Stimulated activated CD8-positive, alpha-beta memory T cell treated with anti-CD3 and anti-CD28 coated beads, Interleukin-7, amount 100 ng/mL, for 48 hours (primary cell): ENCODE results near the gene MEGF9.

Experiments used
- DNase-seq, 2 donors: peaks; one replicate each; pipeline ENCODE4 v3.0.0-alpha.2; 2020; ENCODE audit warnings: low read depth in 1 of 2; ENCODE audit errors: extremely low read depth in 1 of 2

The MEGF9 gene

GRCh38 chr9:120708526-120709224, 5.6 kb downstream of the MEGF9 start:
- DNase-seq, result no peak

DNA sequence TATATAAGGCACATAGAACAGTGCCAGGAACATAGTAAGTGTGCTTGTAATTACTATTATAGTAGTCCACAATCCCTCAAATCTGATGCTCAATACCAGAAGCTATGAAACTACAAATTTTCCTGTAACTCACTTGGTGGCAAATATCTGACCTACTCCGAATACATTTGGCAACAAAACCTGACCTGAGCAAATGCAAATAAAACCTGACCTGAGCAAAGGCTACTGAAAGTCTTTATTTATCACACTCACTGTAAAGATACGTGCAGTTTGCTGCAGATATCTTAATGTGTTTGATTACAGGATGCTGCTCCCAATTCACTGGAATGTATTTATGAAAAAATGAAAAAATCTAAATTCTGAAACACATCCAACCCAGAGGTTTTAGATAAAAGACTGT, 7.1 kb downstream of the MEGF9 start:
- no peak for DNase-seq

DNA sequence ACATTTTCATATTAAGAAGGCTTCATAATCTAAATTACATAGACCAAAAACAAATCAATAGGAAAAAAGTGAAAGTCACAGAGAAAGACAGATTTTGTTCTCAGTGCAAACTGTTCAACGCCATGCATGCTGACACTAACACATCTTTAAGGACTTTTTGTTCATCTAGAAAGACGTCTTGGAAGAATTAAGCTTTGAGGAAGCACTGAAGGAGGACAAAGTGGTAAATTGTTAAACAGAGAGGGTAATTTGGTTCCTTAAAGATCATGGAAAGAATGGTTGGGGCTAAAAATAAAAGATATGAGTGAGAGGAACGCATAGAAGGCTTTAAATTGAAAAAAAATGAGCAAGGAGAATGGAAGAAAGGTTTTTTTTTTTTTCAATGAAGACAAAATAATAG, 9.1 kb downstream of the MEGF9 start:
- DNase-seq, result no peak

GRCh38 chr9:120702075-120702474, 12.2 kb downstream of the MEGF9 start:
- no peak for DNase-seq

- DNase-seq, result no peak
These were observed 13.0 kb downstream of the MEGF9 start for GRCh38 chr9:120701248-120701647.

- no peak for DNase-seq
These were observed 15.5 kb downstream of the MEGF9 start for GRCh38 chr9:120698766-120699165.

- no peak for DNase-seq
These were observed 16.8 kb downstream of the MEGF9 start for GRCh38 chr9:120697448-120697847.

- no peak for DNase-seq
These were observed 17.6 kb downstream of the MEGF9 start for GRCh38 chr9:120696551-120697230.

GRCh38 chr9:120694559-120694958, 19.7 kb downstream of the MEGF9 start:
- no peak for DNase-seq

DNA sequence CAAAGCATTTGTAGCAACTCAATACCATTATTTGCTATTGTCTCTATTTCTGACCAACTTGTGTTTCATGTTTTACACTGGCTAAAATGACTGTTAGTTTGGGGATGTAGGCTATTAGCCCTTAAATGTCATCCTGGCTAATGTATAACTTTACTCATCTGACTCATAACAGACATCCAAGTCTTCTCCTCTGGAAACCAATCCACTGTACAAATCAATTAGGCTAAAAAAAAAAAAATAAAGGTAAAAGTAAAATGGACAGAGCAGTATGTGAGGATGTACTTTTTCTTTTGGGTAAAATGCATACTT, 20.6 kb downstream of the MEGF9 start:
- DNase-seq, result no peak

- no peak for DNase-seq
These were observed 21.2 kb downstream of the MEGF9 start for GRCh38 chr9:120692901-120693699.

- no peak for DNase-seq
These were observed 23.9 kb downstream of the MEGF9 start for GRCh38 chr9:120690372-120690771.

GRCh38 chr9:120689860-120690259, 24.4 kb downstream of the MEGF9 start:
- DNase-seq, result no peak

- no peak for DNase-seq
These were observed 25.5 kb downstream of the MEGF9 start for GRCh38 chr9:120688758-120689157.

DNA sequence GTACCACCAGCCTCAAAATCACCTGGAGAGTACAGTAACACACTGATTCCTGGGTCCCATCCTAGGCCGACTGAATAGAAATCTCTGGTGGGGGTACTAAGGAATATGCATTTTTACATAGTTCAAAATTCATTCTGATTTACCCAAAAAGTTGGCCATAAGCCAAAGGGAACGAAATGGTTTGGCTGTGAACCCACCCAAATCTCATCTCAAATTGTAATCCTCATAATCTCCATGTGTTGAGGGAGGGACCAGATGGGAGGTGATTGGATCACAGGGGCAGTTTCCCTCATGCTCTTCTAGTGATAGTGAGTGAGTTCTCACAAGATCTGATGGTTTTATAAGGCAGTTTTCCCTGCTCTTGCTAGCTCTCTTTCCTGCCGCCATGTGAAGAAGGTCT, 31.1 kb downstream of the MEGF9 start:
- no peak for DNase-seq

DNA sequence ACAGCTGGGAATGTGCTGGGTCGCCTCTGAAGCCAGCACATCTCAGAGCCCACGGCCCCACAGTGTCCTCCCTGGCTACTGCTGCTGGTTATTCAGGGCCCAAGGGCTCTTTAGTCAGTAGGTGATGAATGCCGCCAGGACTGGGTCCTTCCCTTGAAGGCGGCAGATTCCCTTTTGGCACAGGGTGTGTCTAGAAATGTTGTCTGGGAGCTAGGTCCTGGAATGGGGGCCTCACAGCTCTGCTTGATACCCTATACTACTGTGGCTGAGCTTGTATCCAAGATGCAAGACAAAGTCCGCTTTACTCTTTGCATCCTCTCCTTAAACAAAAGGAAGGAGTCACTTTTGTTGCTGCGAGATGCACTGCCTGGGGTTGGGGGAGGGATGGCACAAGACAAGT, 33.1 kb downstream of the MEGF9 start:
- DNase-seq, result no peak

DNA sequence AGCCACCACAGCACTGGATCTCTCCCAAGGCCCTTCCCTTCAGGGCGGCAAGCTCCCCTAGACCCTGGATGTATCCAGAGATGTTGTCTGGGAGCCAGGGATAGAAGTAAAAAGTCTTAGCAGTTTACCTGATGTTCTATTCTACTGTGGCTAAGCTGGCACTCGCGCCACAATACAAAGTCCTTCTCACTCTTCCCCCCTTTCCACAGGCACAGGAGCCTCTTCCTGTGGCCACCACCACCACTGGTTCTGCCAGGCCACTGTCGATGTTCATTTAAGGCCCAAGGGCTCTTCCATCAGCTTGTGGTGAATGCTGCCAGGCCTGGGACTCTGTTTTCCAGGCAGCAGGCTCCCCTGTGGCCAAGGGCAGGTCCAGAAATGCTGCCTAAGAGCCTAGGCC, 33.7 kb downstream of the MEGF9 start:
- DNase-seq, result no peak

GRCh38 chr9:120680161-120680560, 34.1 kb downstream of the MEGF9 start:
- DNase-seq, result no peak

GRCh38 chr9:120677965-120678364, 36.3 kb downstream of the MEGF9 start:
- no peak for DNase-seq

GRCh38 chr9:120676767-120677402, 37.4 kb downstream of the MEGF9 start:
- no peak for DNase-seq

- no peak for DNase-seq
These were observed 45.9 kb downstream of the MEGF9 start for GRCh38 chr9:120668399-120668798.

- no peak for DNase-seq
These were observed 50.3 kb downstream of the MEGF9 start for GRCh38 chr9:120663950-120664349.
